DND-41 (cell line): Measurements from ENCODE around the gene SYT1.

Source experiments
- ATAC-seq: fragments of 200-7000 bp; cut with Tn5 transposase; 3 replicates; pipeline ENCODE4 v1.9.1; 2021; ENCODE audit warnings: low read depth; ENCODE audit not compliant: insufficient read depth
- DNase-seq: peaks from one replicate; pipeline ENCODE4 v3.0.0-alpha.2; 2020
- H2AFZ ChIP-seq: 2 replicates; pipeline ENCODE4 v1.6.0; 2012; ENCODE audit warnings: low read depth, low read length
- H3K27ac ChIP-seq: 2 replicates; pipeline ENCODE4 v1.5.1; 2012; ENCODE audit warnings: low read length, inconsistent platforms
- H3K27me3 ChIP-seq: fragments of 200-600 bp; sonication (generic); 2 replicates; pipeline ENCODE4 v1.6.0; 2012; ENCODE audit warnings: low read length, mild to moderate bottlenecking, inconsistent platforms; ENCODE audit not compliant: insufficient read depth, poor library complexity
- H3K36me3 ChIP-seq: 2 replicates; pipeline ENCODE4 v1.5.1; 2012; ENCODE audit warnings: low read length, inconsistent platforms; ENCODE audit not compliant: insufficient read depth
- H3K4me1 ChIP-seq: 2 replicates; pipeline ENCODE4 v1.5.1; 2012; ENCODE audit warnings: mild to moderate bottlenecking, low read length; ENCODE audit not compliant: insufficient read depth
- H3K4me2 ChIP-seq: 2 replicates; pipeline ENCODE4 v1.6.0; 2012; ENCODE audit warnings: mild to moderate bottlenecking, moderate library complexity, low read length, inconsistent platforms; ENCODE audit not compliant: insufficient read depth
- H3K4me3 ChIP-seq, 2 experiments: fragments of 200-600 bp in 1 of 2; shearing (Covaris generic) in 1 of 2; 2 replicates each; pipeline ENCODE4 v1.5.1; 2012 to 2016; ENCODE audit warnings: inconsistent platforms in 2 of 2, low read length in 2 of 2, mild to moderate bottlenecking in 2 of 2, low read depth in 1 of 2, moderate library complexity in 1 of 2
- H3K79me2 ChIP-seq: 2 replicates; pipeline ENCODE4 v1.6.0; 2012; ENCODE audit warnings: low read length, inconsistent platforms; ENCODE audit not compliant: insufficient read depth
- H3K9ac ChIP-seq: 2 replicates; pipeline ENCODE4 v1.6.0; 2012; ENCODE audit warnings: low read depth, mild to moderate bottlenecking, inconsistent platforms, low read length, moderate library complexity
- H3K9me3 ChIP-seq: 2 replicates; pipeline ENCODE4 v1.5.1; 2012; ENCODE audit warnings: low read length, moderate library complexity, mild to moderate bottlenecking, inconsistent platforms; ENCODE audit not compliant: insufficient read depth, severe bottlenecking
- H4K20me1 ChIP-seq: 2 replicates; pipeline ENCODE4 v1.6.0; 2012; ENCODE audit warnings: low read length; ENCODE audit not compliant: insufficient read depth
- CTCF ChIP-seq: IDR thresholded peaks from 2 replicates; pipeline ENCODE4 v1.5.1; 2012; ENCODE audit warnings: borderline replicate concordance, low read length, moderate library complexity, mild to moderate bottlenecking; ENCODE audit not compliant: poor library complexity, severe bottlenecking; ENCODE audit errors: extremely low read depth
- EZH2 ChIP-seq: IDR thresholded peaks from 3 replicates; pipeline ENCODE4 v1.6.1; 2012; ENCODE audit warnings: borderline replicate concordance, low read depth, mild to moderate bottlenecking, moderate library complexity, low read length, inconsistent platforms; ENCODE audit not compliant: severe bottlenecking

Gene SYT1

GRCh38 chr12:79127271-79127751, 262.7 kb downstream of the SYT1 start:
- no peak for ATAC-seq
- no peaks in the 10 kb centered on the region for H3K9me3 ChIP-seq
- no peaks in the 10 kb centered on the region for H3K27me3 ChIP-seq
- no peak for DNase-seq
- H3K27ac ChIP-seq, result no peak overlapping the region
- H3K4me3 ChIP-seq, result no peak overlapping the region
- no peaks in the 10 kb centered on the region for H3K4me1 ChIP-seq
- no peaks in the 10 kb centered on the region for H4K20me1 ChIP-seq
- no peak overlapping the region for H2AFZ ChIP-seq
- H3K9ac ChIP-seq, result no peak overlapping the region
- H3K79me2 ChIP-seq, result no peaks in the 10 kb centered on the region
- H3K36me3 ChIP-seq, result no peaks in the 10 kb centered on the region
- TF ChIP-seq CTCF, result no peak
- TF ChIP-seq EZH2, result no peak
- no peak overlapping the region for H3K4me2 ChIP-seq

GRCh38 chr12:79128956-79129355, 264.4 kb downstream of the SYT1 start:
- Histone ChIP-seq H3K4me2 (no peak overlapping the region), H3K27me3 (no peaks in the 10 kb centered on the region), H3K79me2 (no peaks in the 10 kb centered on the region), H3K9me3 (no peaks in the 10 kb centered on the region), H3K36me3 (no peaks in the 10 kb centered on the region), H2AFZ (no peak overlapping the region), H3K4me1 (no peaks in the 10 kb centered on the region), H4K20me1 (no peaks in the 10 kb centered on the region), H3K4me3 (no peak overlapping the region), H3K27ac (no peak overlapping the region), H3K9ac (no peak overlapping the region)
- ATAC-seq (no peak), DNase-seq (no peak)
- TF ChIP-seq CTCF (no peak), EZH2 (no peak)

- no peak for DNase-seq
- Histone ChIP-seq H4K20me1 (no peaks in the 10 kb centered on the region), H3K27ac (no peak overlapping the region), H3K4me3 (no peak overlapping the region), H3K4me2 (no peak overlapping the region), H3K9me3 (no peaks in the 10 kb centered on the region), H3K79me2 (no peaks in the 10 kb centered on the region), H2AFZ (no peak overlapping the region), H3K27me3 (no peaks in the 10 kb centered on the region), H3K36me3 (no peaks in the 10 kb centered on the region), H3K4me1 (no peaks in the 10 kb centered on the region), H3K9ac (no peak overlapping the region)
- no peak for TF ChIP-seq EZH2
- no peak for TF ChIP-seq CTCF
- no peak for ATAC-seq
These were observed 274.3 kb downstream of the SYT1 start for GRCh38 chr12:79138872-79139271.

DNA sequence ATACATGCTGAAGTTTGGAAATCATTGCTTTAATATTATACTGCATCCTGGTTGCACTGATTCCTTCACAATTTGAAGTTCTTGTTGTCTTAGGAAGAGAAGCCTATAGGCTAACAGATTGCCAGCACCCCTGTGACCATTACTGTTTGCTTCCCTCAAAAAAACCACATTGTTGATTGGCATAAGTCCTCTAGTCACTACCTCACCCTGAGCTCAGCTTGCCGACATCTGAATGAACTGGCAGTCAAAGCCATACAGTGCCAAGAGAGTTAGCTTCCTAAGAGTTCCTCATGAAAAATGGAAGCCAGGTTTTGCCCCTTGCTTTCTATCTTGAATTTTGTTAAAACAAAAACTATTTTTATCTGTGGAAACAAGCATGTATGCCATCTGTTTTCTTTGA, 276.1 kb downstream of the SYT1 start:
- ATAC-seq (no peak), DNase-seq (no peak)
- Histone ChIP-seq H2AFZ (no peak overlapping the region), H3K27me3 (no peaks in the 10 kb centered on the region), H3K36me3 (no peaks in the 10 kb centered on the region), H3K4me3 (no peak overlapping the region), H4K20me1 (no peaks in the 10 kb centered on the region), H3K79me2 (no peaks in the 10 kb centered on the region), H3K9ac (no peak overlapping the region), H3K4me1 (no peaks in the 10 kb centered on the region), H3K27ac (no peak overlapping the region), H3K4me2 (no peak overlapping the region), H3K9me3 (no peaks in the 10 kb centered on the region)
- TF ChIP-seq EZH2 (no peak), CTCF (no peak)
